Thymus (tissue), 11 donors: ENCODE data around the gene TUBA3E. TPM values are rescaled to one million over a fixed set of nuclear protein-coding genes. Genes with fewer than 3 reads are reported as not detected.
"Not testable (repeated sequence)": the region's sequence is repeated elsewhere in the genome, so short reads cannot be mapped to it uniquely, and the experiment has no call there.

Source experiments
- DNase-seq, 9 donors: peaks; one replicate each; pipeline ENCODE4 v3.0.0-alpha.2; 2013; ENCODE audit warnings: low spot score in 9 of 9, low read depth in 6 of 9, missing footprints in 1 of 9
- H3K27ac ChIP-seq, 2 donors: one replicate each; pipeline ENCODE4 v1.5.1; 2013; ENCODE audit warnings: control low read depth in 1 of 2, low read depth in 1 of 2, low read length in 1 of 2, mild to moderate bottlenecking in 1 of 2, moderate library complexity in 1 of 2
- H3K27me3 ChIP-seq, 2 donors: one replicate each; pipeline ENCODE4 v1.5.1; 2013; ENCODE audit warnings: low read length in 1 of 2; ENCODE audit not compliant: control insufficient read depth in 2 of 2, insufficient read depth in 1 of 2
- H3K36me3 ChIP-seq, 2 donors: one replicate each; pipeline ENCODE4 v1.5.1; 2013; ENCODE audit warnings: low read length in 1 of 2, mild to moderate bottlenecking in 1 of 2, moderate library complexity in 1 of 2; ENCODE audit not compliant: control insufficient read depth in 2 of 2, insufficient read depth in 2 of 2
- H3K4me1 ChIP-seq, 2 donors: one replicate each; pipeline ENCODE4 v1.5.1; 2013; ENCODE audit warnings: low read length in 2 of 2; ENCODE audit not compliant: control insufficient read depth in 2 of 2, insufficient read depth in 2 of 2
- H3K4me3 ChIP-seq, 2 donors: one replicate each; pipeline ENCODE4 v1.5.1; 2013; ENCODE audit warnings: low read length in 2 of 2, control low read depth in 1 of 2, mild to moderate bottlenecking in 1 of 2
- H3K9me3 ChIP-seq, 2 donors: one replicate each; pipeline ENCODE4 v1.5.1; 2013; ENCODE audit warnings: low read length in 1 of 2, mild to moderate bottlenecking in 1 of 2; ENCODE audit not compliant: control insufficient read depth in 2 of 2, insufficient read depth in 1 of 2
- WGBS: extraction: QIAGEN DNeasy Blood & Tissue Kit; methylation state at CpG from one replicate; pipeline ENCODE4 v1.1.7; 2013; 5-methylcytosine and 5-hydroxymethylcytosine counted together
- polyA plus RNA-seq: library from polyadenylated mRNA; stranded (reverse); fragments of 200-250 nt; gene quantifications from one replicate; pipeline ENCODE4 v1.2.3, GENCODE V29; 2013
- total RNA-seq: library from RNA; stranded (reverse); fragments of 120-200 nt; gene quantifications from one replicate; pipeline ENCODE4 v1.2.4, GENCODE V29; 2013
- donor health status: healthy.

TUBA3E gene
- total and polyA plus RNA-seq, 2 donors = 0.05 to 0.82 TPM

GRCh38 chr2:130180404-130181324 is 17.6 kb downstream of the TUBA3E start:
- Histone ChIP-seq H3K27ac (peak overlapping the region; percentile 91 to 95), H3K4me3 (peak overlapping the region; percentile 87 to 88), H3K36me3 (peaks cover 3 to 14% of the 10 kb centered on the region in 2 donors), H3K4me1 (peaks cover 7 to 16% of the 10 kb centered on the region in 2 donors)
- H3K27me3 ChIP-seq, H3K9me3 ChIP-seq, DNase-seq: not testable (repeated sequence)
- WGBS = 32% methylated on average over 38 of the region's 38 CpGs

GRCh38 chr2:130174866-130175265 is 23.4 kb downstream of the TUBA3E start:
- peaks cover 35 to 39% of the 10 kb centered on the region in 2 donors for H3K36me3 ChIP-seq
- H3K9me3 ChIP-seq, DNase-seq, H3K27ac ChIP-seq, H3K27me3 ChIP-seq, H3K4me1 ChIP-seq, H3K4me3 ChIP-seq: not testable (repeated sequence)
- WGBS = 96% methylated on average over 5 of the region's 5 CpGs

- no peaks in the 10 kb centered on the region for H3K9me3 ChIP-seq
- no peak for DNase-seq
- H3K27ac ChIP-seq = no peak overlapping the region
- 91% methylated on average over 7 of the region's 7 CpGs for WGBS
- H3K4me1 ChIP-seq = no peaks in the 10 kb centered on the region
- H3K36me3 ChIP-seq = peaks cover 66 to 68% of the 10 kb centered on the region in 2 donors
- no peaks in the 10 kb centered on the region for H3K27me3 ChIP-seq
- H3K4me3 ChIP-seq = no peak overlapping the region
Observed at GRCh38 chr2:130169896-130170295, 28.3 kb downstream of the TUBA3E start.

GRCh38 chr2:130169163-130169562 is 29.1 kb downstream of the TUBA3E start:
- WGBS = 96% methylated on average over 3 of the region's 3 CpGs
- not testable (repeated sequence) for DNase-seq, H3K4me3 ChIP-seq, H3K27ac ChIP-seq, H3K27me3 ChIP-seq, H3K4me1 ChIP-seq, H3K9me3 ChIP-seq
- peaks cover 67 to 70% of the 10 kb centered on the region in 2 donors for H3K36me3 ChIP-seq

GRCh38 chr2:130166611-130167010 is 31.6 kb downstream of the TUBA3E start:
- not testable (repeated sequence) for H3K27me3 ChIP-seq, H3K9me3 ChIP-seq, H3K4me3 ChIP-seq, H3K4me1 ChIP-seq, H3K27ac ChIP-seq, DNase-seq
- 83% methylated on average over 3 of the region's 3 CpGs for WGBS
- H3K36me3 ChIP-seq = peaks cover 59 to 63% of the 10 kb centered on the region in 2 donors

GRCh38 chr2:130165293-130166016 is 32.8 kb downstream of the TUBA3E start:
- peaks cover 55 to 63% of the 10 kb centered on the region in 2 donors for H3K36me3 ChIP-seq
- 97% methylated on average over 8 of the region's 8 CpGs for WGBS
- no peak overlapping the region for H3K4me3 ChIP-seq
- DNase-seq = no peak
- H3K27ac ChIP-seq = no peak overlapping the region
- H3K4me1 ChIP-seq = no peaks in the 10 kb centered on the region
- no peaks in the 10 kb centered on the region for H3K27me3 ChIP-seq
- H3K9me3 ChIP-seq = no peaks in the 10 kb centered on the region

GRCh38 chr2:130162968-130163367 is 35.3 kb downstream of the TUBA3E start:
- H3K4me3 ChIP-seq = no peak overlapping the region
- no peaks in the 10 kb centered on the region for H3K27me3 ChIP-seq
- H3K36me3 ChIP-seq = peaks cover 44 to 76% of the 10 kb centered on the region in 2 donors
- WGBS = 95% methylated on average over 9 of the region's 9 CpGs
- no peak for DNase-seq
- no peaks in the 10 kb centered on the region for H3K9me3 ChIP-seq
- no peaks in the 10 kb centered on the region for H3K4me1 ChIP-seq
- H3K27ac ChIP-seq = no peak overlapping the region

GRCh38 chr2:130162486-130162885 is 35.8 kb downstream of the TUBA3E start:
- peaks cover 41 to 73% of the 10 kb centered on the region in 2 donors for H3K36me3 ChIP-seq
- H3K27ac ChIP-seq, H3K9me3 ChIP-seq, H3K27me3 ChIP-seq, DNase-seq, H3K4me1 ChIP-seq, H3K4me3 ChIP-seq: not testable (repeated sequence)
- WGBS = 92% methylated on average over 7 of the region's 7 CpGs
